Measurements from ENCODE around the gene GRB10. TPM values are rescaled to one million over a fixed set of nuclear protein-coding genes. Genes with fewer than 3 reads are reported as not detected.

Gene GRB10
- total RNA-seq, 2 donors from 2014 or later = 2.6 to 6.6 TPM

DNA sequence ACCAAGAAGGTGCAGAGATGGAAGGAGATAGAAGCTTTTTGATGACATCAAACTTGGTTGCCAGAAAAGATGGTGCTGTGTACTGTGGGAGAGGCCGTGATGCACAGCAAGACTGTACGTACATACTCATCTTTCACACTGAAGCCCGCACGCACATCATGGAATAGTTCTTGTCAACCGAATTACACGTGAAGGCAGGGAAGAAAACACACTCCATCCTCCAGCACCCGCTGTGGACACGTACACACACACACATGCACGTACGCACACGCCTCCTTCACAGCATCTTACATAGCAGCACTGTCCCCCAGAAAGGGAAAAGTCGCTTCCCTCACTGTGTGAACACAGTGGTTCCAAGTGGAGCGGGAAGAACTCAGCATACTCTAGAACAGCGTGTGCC, 163.0 kb downstream of the GRB10 start:
- Mint-ChIP-seq H3K36me3 (no peaks in the 10 kb centered on the region), H3K27ac (no peak overlapping the region), H3K9me3 (no peaks in the 10 kb centered on the region)
- ATAC-seq (no peak), DNase-seq (ENCODE audit: low spot score in 2 of 2) (no peak)

DNA sequence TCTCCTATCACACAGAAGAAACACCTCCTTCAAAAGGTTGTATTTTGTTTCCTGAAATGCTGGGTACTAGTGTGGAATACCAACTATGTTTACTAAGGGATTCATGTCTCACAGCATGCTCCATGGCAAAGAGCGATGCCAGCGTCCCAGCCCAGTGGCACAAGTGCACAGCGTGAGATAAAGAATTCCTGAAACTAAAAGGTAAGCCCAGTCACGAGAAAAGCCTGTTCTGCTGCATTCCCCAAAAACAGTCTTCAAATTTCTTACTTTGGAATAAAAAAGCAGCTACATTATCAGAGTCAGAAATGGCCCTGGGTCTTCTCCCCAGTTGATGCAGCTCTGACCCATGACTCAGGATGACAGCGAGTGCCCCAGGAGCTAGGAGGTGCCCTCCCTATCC, 164.4 kb downstream of the GRB10 start:
- ATAC-seq = no peak
- Mint-ChIP-seq H3K9me3 (no peaks in the 10 kb centered on the region), H3K27ac (no peak overlapping the region), H3K36me3 (no peaks in the 10 kb centered on the region)
- no peak for DNase-seq (ENCODE audit: low spot score in 2 of 2)

- Mint-ChIP-seq H3K9me3 (no peaks in the 10 kb centered on the region), H3K27ac (no peak overlapping the region), H3K36me3 (no peaks in the 10 kb centered on the region)
- ATAC-seq (no peak), DNase-seq (ENCODE audit: low spot score in 2 of 2) (no peak)
Measured at GRCh38 chr7:50615519-50616080, 167.1 kb downstream of the GRB10 start.

DNA sequence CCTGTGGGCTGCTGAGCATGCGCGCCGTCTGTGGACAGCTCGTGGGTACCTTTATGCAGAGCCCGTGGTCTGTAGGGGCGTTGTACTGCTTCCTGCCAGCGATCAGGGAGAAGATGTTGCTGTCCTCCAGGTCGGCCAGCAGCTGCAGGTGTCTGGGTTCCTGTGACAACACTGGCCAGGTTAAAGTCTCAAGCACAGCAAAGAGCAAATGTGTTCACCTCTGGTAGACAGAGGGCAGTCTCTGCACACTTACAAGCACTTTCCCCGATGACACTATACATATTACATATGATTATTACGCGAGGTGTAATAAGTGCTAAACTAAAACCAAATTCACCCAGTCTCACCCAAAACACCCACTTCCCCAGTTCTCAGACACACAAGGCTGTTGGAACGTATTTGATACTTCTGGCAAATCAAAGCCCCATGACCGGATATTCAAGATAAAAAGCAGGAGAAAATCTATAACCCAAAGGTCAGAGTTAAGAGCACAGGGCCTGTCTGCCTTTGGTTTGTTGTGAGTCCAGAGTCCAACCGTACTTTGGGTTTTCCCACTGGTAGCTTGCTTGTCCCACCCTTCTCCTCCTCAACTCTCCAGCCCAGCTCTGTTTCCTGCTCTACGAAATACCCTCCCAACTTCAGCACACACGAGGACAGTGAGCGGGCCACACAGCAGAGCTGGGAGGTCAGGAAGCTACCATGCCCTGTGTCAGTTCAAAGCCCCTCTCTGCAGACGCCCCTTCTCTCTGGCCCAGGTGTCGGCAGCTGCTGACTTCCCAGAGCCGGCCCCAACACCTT, 167.8 kb downstream of the GRB10 start:
- H3K9me3 Mint-ChIP-seq = no peaks in the 10 kb centered on the region
- ATAC-seq (peak in 1 of 2 donors; percentile 38), DNase-seq (ENCODE audit: low spot score in 2 of 2) (no peak)
- H3K36me3 Mint-ChIP-seq = no peaks in the 10 kb centered on the region
- H3K27ac Mint-ChIP-seq = no peak overlapping the region

DNA sequence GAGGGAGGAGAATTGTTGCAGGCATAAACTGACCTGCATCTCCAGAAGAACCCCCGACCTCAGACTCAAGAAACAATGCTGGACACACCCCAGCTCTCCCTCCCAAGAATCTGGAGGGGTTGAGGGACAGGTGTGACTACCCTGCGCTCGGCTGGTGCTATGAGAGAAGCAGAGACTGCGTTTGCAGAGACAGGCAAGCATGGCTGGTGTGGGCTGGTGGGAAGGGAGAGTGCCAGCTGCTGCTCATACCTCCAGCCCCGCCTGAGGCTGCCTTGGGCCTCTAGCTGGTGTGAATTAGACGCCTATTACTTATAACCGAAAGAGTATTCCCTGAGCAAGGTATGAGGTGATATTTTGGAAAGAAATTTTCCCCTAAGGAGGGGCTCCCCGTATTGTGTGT, 169.2 kb downstream of the GRB10 start:
- H3K9me3 Mint-ChIP-seq = no peaks in the 10 kb centered on the region
- ATAC-seq = no peak
- no peak overlapping the region for H3K27ac Mint-ChIP-seq
- DNase-seq (ENCODE audit: low spot score in 2 of 2) = no peak
- H3K36me3 Mint-ChIP-seq = no peaks in the 10 kb centered on the region

DNA sequence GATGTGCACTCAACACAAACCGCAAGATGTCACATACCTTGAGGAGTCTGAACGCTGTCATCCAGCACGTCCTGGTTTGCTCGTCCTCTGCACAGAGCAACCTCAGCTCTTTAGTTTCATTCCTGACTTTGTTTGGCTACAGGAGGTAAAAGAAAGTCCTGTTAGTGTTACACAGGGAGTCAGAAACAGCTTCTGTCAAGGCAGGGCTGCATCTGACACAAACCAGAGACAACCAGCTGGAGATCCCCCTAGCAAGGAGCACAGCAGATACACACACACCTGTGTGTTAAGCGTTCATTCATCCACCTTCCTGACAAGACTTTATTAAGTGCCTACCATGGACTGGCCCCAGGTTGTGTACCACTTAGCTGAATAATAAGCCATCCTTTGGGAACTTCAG, 170.0 kb downstream of the GRB10 start:
- ATAC-seq = no peak
- Mint-ChIP-seq H3K27ac (no peak overlapping the region), H3K9me3 (peaks cover 2 to 4% of the 10 kb centered on the region in 2 donors), H3K36me3 (peaks cover 0 to 3% of the 10 kb centered on the region in 2 donors)
- DNase-seq (ENCODE audit: low spot score in 2 of 2) = no peak

DNA sequence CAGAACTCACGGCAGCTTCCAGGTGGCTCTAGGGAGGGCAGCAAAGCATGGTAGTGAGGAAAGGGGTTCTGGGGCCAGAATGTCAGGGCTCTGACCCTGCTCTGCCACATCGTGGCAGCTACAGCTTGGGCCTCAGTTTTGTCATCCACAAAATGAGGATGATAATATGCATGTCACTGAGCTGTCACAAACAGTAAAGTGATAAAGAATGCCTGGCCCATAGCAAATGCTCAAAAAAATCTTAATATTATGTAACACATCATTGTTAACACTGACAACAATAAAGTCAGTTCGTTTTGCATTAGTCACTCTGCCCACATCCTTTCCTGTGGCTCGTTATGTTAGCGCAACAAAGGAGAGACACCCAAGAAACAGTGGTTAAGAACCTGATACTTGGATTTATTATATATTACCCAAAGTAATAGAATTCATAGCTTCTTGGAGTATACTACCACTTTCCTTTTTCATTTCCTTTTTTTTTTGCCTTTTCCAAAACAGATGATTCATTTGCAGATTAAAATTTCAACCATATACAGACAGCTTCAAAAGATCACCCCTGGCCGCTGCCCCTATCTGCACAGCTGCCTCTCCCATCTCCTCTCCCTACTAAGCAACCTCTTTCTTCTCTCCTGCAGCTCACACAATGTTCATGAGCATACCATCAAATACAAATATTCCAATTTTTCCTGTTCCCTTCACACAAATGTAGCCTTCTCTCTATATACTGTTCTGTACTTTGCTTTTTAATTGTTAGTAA, 172.0 kb downstream of the GRB10 start:
- ATAC-seq (peak; percentile 78 to 87), DNase-seq (ENCODE audit: low spot score in 2 of 2) (peak in 1 of 2 donors; percentile 35)
- H3K36me3 Mint-ChIP-seq = peaks cover 0 to 7% of the 10 kb centered on the region in 2 donors
- H3K27ac Mint-ChIP-seq = no peak overlapping the region
- peaks cover 4 to 6% of the 10 kb centered on the region in 2 donors for H3K9me3 Mint-ChIP-seq

DNA sequence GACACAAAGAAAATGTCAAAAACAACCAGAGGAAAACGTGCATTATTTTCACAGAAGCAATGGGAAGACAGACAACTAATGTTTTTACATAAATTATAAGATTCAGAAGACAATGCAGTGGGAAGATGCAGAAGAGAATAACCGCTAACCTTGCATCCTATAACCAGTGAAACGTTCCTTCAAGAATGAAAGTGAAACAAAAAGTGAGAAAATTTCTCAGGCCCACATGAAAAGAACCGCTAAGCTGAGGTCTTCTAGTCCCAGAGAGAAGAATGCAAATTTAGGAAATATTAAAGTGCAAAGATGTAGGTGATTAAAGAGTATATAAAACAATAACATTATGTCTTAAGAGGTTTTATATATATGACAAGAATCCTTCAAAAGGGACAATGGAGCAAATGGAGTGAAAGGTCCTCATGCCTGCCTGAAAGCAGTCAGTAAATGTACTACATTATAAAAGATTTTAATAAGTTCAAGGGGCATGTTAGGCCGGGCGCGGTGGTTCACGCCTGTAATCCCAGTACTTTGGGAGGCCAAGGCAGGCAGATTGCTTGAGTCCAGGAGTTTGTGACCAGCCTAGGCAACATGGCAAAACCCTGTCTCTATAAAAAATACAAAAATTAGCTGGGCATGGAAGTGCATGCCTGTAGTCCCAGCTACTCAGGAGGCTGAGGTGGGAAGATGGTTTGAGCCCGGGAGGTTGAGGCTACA, 174.3 kb downstream of the GRB10 start:
- DNase-seq (ENCODE audit: low spot score in 2 of 2) (no peak), ATAC-seq (peak; percentile 27 to 44)
- peaks cover 0 to 7% of the 10 kb centered on the region in 2 donors for H3K36me3 Mint-ChIP-seq
- no peak overlapping the region for H3K27ac Mint-ChIP-seq
- peaks cover 4 to 6% of the 10 kb centered on the region in 2 donors for H3K9me3 Mint-ChIP-seq

GRCh38 chr7:50607524-50608125, 175.1 kb downstream of the GRB10 start:
- peaks cover 0 to 7% of the 10 kb centered on the region in 2 donors for H3K36me3 Mint-ChIP-seq
- no peak overlapping the region for H3K27ac Mint-ChIP-seq
- peaks cover 4 to 6% of the 10 kb centered on the region in 2 donors for H3K9me3 Mint-ChIP-seq
- no peak for DNase-seq (ENCODE audit: low spot score in 2 of 2)
- no peak for ATAC-seq

- DNase-seq (ENCODE audit: low spot score in 2 of 2) = no peak
- peaks cover 4 to 6% of the 10 kb centered on the region in 2 donors for H3K9me3 Mint-ChIP-seq
Measured at GRCh38 chr7:50605059-50605458, 177.6 kb downstream of the GRB10 start.

GRCh38 chr7:50603287-50603686, 179.4 kb downstream of the GRB10 start:
- DNase-seq (ENCODE audit: low spot score in 2 of 2) (no peak), ATAC-seq (no peak)
- H3K27ac Mint-ChIP-seq = no peak overlapping the region
- peaks cover 4 to 6% of the 10 kb centered on the region in 2 donors for H3K9me3 Mint-ChIP-seq
- H3K36me3 Mint-ChIP-seq = peaks cover 0 to 7% of the 10 kb centered on the region in 2 donors

More at GRCh38 chr7:50605059-50605458, 177.6 kb downstream of the GRB10 start:
- peaks cover 0 to 7% of the 10 kb centered on the region in 2 donors for H3K36me3 Mint-ChIP-seq
- no peak overlapping the region for H3K27ac Mint-ChIP-seq
- ATAC-seq = no peak

DNA sequence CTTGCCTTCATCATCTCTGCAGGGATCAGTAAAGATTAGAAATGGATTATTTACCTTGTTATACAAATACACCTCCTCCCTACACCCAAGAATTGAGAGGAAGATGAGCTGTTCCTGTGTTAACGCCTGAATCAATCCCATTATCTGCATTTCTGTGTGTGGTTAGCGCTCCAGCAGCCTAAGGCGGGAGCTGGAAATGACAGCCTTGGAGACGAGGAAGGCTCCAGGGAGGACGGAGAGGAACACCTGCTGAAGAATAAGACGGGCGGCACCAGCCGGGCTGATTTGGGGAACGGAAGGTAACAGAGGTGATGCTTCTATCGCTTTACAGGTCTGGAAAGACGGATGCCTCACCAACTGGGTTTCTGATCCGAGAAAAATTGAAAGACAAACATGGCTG, 183.3 kb downstream of the GRB10 start:
- H3K36me3 Mint-ChIP-seq = no peaks in the 10 kb centered on the region
- no peak overlapping the region for H3K27ac Mint-ChIP-seq
- ATAC-seq = no peak
- no peak for DNase-seq (ENCODE audit: low spot score in 2 of 2)
- H3K9me3 Mint-ChIP-seq = no peaks in the 10 kb centered on the region

DNA sequence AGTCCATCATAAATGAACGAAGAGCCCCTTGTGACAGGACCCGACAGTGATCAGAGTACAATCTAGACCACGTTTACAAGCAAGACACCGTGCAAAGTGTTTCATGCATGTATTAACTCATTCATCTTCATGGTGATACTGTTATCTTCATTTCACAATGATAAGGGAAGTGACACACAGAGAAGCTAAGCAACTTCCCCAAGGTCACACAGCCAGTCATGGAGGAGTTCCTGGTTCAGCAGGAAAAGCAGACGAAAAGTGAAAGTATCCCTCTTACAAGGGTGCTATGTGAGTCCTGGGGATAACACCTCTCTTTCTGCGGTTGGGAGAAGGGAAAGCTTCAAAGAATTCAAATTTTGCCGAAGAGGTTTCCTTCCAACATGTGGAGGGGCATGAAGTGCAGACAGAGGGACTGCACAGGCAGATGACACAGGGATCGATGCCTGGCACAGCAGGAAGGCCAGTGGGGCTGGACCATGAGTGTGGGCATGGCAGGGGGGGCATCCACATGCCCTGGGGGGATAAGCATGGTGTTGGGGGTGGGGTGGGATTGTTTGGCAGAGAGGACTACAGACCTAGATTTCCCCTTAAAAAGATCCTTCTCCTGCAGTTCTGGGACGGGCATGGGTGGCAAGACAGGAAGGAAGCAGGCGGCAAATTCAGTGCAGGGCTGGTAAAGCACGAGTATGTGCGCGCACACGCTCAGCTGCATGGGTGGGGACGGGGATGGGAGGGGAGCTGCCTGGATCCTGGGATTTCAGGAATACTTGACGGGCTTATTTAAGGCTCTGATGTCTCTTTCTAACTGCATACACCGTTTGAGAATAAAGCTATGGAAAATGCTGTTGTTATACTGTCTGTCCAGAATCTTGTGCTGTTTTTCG, 184.0 kb downstream of the GRB10 start:
- Mint-ChIP-seq H3K27ac (no peak overlapping the region), H3K9me3 (no peaks in the 10 kb centered on the region), H3K36me3 (no peaks in the 10 kb centered on the region)
- no peak for DNase-seq (ENCODE audit: low spot score in 2 of 2)
- ATAC-seq = no peak

GRCh38 chr7:50596484-50596883, 186.2 kb downstream of the GRB10 start:
- ATAC-seq = no peak
- no peak for DNase-seq (ENCODE audit: low spot score in 2 of 2)
- Mint-ChIP-seq H3K27ac (no peak overlapping the region), H3K9me3 (no peaks in the 10 kb centered on the region), H3K36me3 (no peaks in the 10 kb centered on the region)

DNA sequence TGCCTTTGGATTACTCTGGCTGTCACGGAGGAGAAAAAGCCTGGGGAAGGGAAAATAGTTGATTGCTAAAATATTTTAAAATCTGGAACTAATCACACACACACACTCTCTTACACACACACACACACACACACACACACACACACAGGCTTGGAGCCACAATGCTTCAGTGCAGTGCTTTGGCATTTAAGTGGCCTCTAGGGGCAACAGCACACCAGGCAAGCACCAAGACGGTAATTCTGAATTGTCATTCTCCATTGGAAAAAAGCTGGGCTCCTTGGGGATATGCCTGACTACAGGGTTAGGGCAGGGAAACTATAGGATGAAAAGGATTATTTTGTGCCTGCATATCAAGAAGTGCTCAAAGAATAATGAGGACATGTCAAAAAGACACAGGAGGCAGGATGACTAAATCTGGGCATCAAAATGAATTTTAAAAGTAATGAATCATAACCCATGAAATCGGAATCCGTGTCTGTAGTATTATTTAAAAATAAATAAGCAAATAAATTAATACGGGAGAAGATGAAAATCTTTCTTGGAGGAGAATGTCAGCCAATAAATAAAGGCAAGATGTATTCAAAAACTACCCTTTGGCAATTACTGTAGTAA, 187.1 kb downstream of the GRB10 start:
- ATAC-seq (peak; percentile 43 to 54), DNase-seq (ENCODE audit: low spot score in 2 of 2) (no peak)
- Mint-ChIP-seq H3K9me3 (no peaks in the 10 kb centered on the region), H3K36me3 (no peaks in the 10 kb centered on the region), H3K27ac (peak overlapping the region in 1 of 2 donors; percentile 80)
